GM19328 (cell line): ENCODE measurements around the gene RBM24.

Source experiments
- ATAC-seq: cut with Tn5 transposase; IDR thresholded peaks from one replicate; pipeline ENCODE4 v1.9.1; 2021; ENCODE audit warnings: mild to moderate bottlenecking, moderate library complexity; ENCODE audit not compliant: unreplicated experiment

Gene RBM24

GRCh38 chr6:17281100-17281496 lies at the start of gene RBM24:
Gene RBM24 (plus strand): TSS chr6:17281361. CDS start chr6:17281582, 221 bp downstream.
- ATAC-seq, result no peak

GRCh38 chr6:17233531-17233930 lies 47.6 kb upstream of the RBM24 start:
- ATAC-seq, result no peak

- no peak for ATAC-seq
These were observed 43.9 kb upstream of the RBM24 start for GRCh38 chr6:17237246-17237645.

GRCh38 chr6:17239260-17239659 lies 41.9 kb upstream of the RBM24 start:
- ATAC-seq, result no peak

- ATAC-seq, result no peak
These were observed 40.2 kb upstream of the RBM24 start for GRCh38 chr6:17240803-17241500.

GRCh38 chr6:17242087-17242486 lies 39.1 kb upstream of the RBM24 start:
- ATAC-seq, result no peak

- ATAC-seq, result no peak
These were observed 30.9 kb upstream of the RBM24 start for GRCh38 chr6:17250237-17250636.

- no peak for ATAC-seq
These were observed 29.2 kb upstream of the RBM24 start for GRCh38 chr6:17251953-17252352.

- ATAC-seq, result no peak
These were observed 22.4 kb upstream of the RBM24 start for GRCh38 chr6:17258749-17259148.

- no peak for ATAC-seq
These were observed 15.6 kb upstream of the RBM24 start for GRCh38 chr6:17265570-17265969.

GRCh38 chr6:17267566-17267965 lies 13.6 kb upstream of the RBM24 start:
- no peak for ATAC-seq

GRCh38 chr6:17268114-17268513 lies 13.0 kb upstream of the RBM24 start:
- ATAC-seq, result no peak

- no peak for ATAC-seq
These were observed 11.3 kb upstream of the RBM24 start for GRCh38 chr6:17269840-17270239.

GRCh38 chr6:17271628-17272027 lies 9.5 kb upstream of the RBM24 start:
- no peak for ATAC-seq

- no peak for ATAC-seq
These were observed 4.4 kb upstream of the RBM24 start for GRCh38 chr6:17276766-17277165.

- no peak for ATAC-seq
These were observed 3.9 kb upstream of the RBM24 start for GRCh38 chr6:17277256-17277655.

- no peak for ATAC-seq
These were observed 2.7 kb upstream of the RBM24 start for GRCh38 chr6:17278289-17279063.

- no peak for ATAC-seq
These were observed 1.0 kb upstream of the RBM24 start for GRCh38 chr6:17280138-17280537.

GRCh38 chr6:17280552-17281090 lies 540 bp upstream of the RBM24 start:
- no peak for ATAC-seq

GRCh38 chr6:17281497-17282481 lies 628 bp downstream of the RBM24 start:
- ATAC-seq, result no peak

GRCh38 chr6:17283074-17283473 lies 1.9 kb downstream of the RBM24 start:
- ATAC-seq, result no peak
